Dendritic cell treated with granulocyte-macrophage colony-stimulating factor and Interleukin-4, amounts not matched to agents 40 ng/mL and 50 ng/mL, for 4 days (primary cell): Measurements from ENCODE around the gene MARS1.
A peak's percentile ranks its signal among the peaks of the same experiment; 100 is the strongest.
"Not testable (repeated sequence)": the region's sequence is repeated elsewhere in the genome, so short reads cannot be mapped to it uniquely, and the experiment has no call there.

Experiments used
- H3K27ac Mint-ChIP-seq: one replicate; pipeline ENCODE4 v1.8.0; 2022; ENCODE audit warnings: mild to moderate bottlenecking, mixed read lengths
- H3K27me3 Mint-ChIP-seq: one replicate; pipeline ENCODE4 v1.8.0; 2022; ENCODE audit warnings: mild to moderate bottlenecking, mixed read lengths
- H3K36me3 Mint-ChIP-seq: one replicate; pipeline ENCODE4 v1.8.0; 2022; ENCODE audit warnings: low read depth, mixed read lengths
- H3K4me1 Mint-ChIP-seq: one replicate; pipeline ENCODE4 v1.8.0; 2022; ENCODE audit warnings: low read depth, mixed read lengths
- H3K4me3 Mint-ChIP-seq: one replicate; pipeline ENCODE4 v1.8.0; 2022; ENCODE audit warnings: mild to moderate bottlenecking, moderate library complexity, mixed read lengths
- H3K9me3 Mint-ChIP-seq: one replicate; pipeline ENCODE4 v1.8.0; 2022; ENCODE audit warnings: mixed read lengths
- intact Hi-C: fragments of 100-400 bp; cut with micrococcal nuclease; formaldehyde crosslinking; loops from one replicate; pipeline ENCODE4 v1.15.0; 2022

MARS1 gene

GRCh38 chr12:57483466-57483865 is 4.4 kb upstream of the MARS1 start:
- H3K4me1 Mint-ChIP-seq: peaks cover 49% of the 10 kb centered on the region
- H3K9me3 Mint-ChIP-seq: no peaks in the 10 kb centered on the region
- no peak overlapping the region for H3K27ac Mint-ChIP-seq
- H3K4me3 Mint-ChIP-seq: no peak overlapping the region
- peaks cover 7% of the 10 kb centered on the region for H3K36me3 Mint-ChIP-seq
- intact Hi-C loops: no loop called here
- H3K27me3 Mint-ChIP-seq: no peaks in the 10 kb centered on the region

GRCh38 chr12:57485695-57486094 is 2.2 kb upstream of the MARS1 start:
- intact Hi-C loops: no loop called here
- no peaks in the 10 kb centered on the region for H3K9me3 Mint-ChIP-seq
- no peak overlapping the region for H3K27ac Mint-ChIP-seq
- H3K36me3 Mint-ChIP-seq: peaks cover 29% of the 10 kb centered on the region
- no peak overlapping the region for H3K4me3 Mint-ChIP-seq
- no peaks in the 10 kb centered on the region for H3K27me3 Mint-ChIP-seq
- H3K4me1 Mint-ChIP-seq: peaks cover 39% of the 10 kb centered on the region

- Mint-ChIP-seq H3K4me3 (peak overlapping the region; percentile 90), H3K4me1 (peaks cover 33% of the 10 kb centered on the region), H3K9me3 (no peaks in the 10 kb centered on the region)
Measured at GRCh38 chr12:57487055-57487596, 742 bp upstream of the MARS1 start.

GRCh38 chr12:57488402-57489156 is 711 bp downstream of the MARS1 start:
- intact Hi-C loops: loop anchor here (1.0 kb wide), 1 partner anchor 32 kb away; the partner anchor contains the start of gene DDIT3
- peaks cover 27% of the 10 kb centered on the region for H3K4me1 Mint-ChIP-seq
- peak overlapping the region; percentile 91 for H3K27ac Mint-ChIP-seq
- no peaks in the 10 kb centered on the region for H3K9me3 Mint-ChIP-seq
- peaks cover 52% of the 10 kb centered on the region for H3K36me3 Mint-ChIP-seq
- no peaks in the 10 kb centered on the region for H3K27me3 Mint-ChIP-seq
- peak overlapping the region; percentile 90 for H3K4me3 Mint-ChIP-seq

More at GRCh38 chr12:57487055-57487596, 742 bp upstream of the MARS1 start:
- peaks cover 44% of the 10 kb centered on the region for H3K36me3 Mint-ChIP-seq
- peak overlapping the region; percentile 91 for H3K27ac Mint-ChIP-seq
- no peaks in the 10 kb centered on the region for H3K27me3 Mint-ChIP-seq
- intact Hi-C loops: loop anchor here (1.0 kb wide), 2 partner anchors 9 to 60 kb away; partner anchors contain the start of gene DCTN2

- H3K27ac Mint-ChIP-seq: peak overlapping the region; percentile 91
- H3K4me3 Mint-ChIP-seq: peak overlapping the region; percentile 90
- no peaks in the 10 kb centered on the region for H3K27me3 Mint-ChIP-seq
- intact Hi-C loops: no loop called here
- H3K36me3 Mint-ChIP-seq: peaks cover 56% of the 10 kb centered on the region
- H3K4me1 Mint-ChIP-seq: peaks cover 27% of the 10 kb centered on the region
- H3K9me3 Mint-ChIP-seq: no peaks in the 10 kb centered on the region
Measured at GRCh38 chr12:57489157-57489641, 1.3 kb downstream of the MARS1 start.

- H3K4me1 Mint-ChIP-seq: peaks cover 27% of the 10 kb centered on the region
- H3K4me3 Mint-ChIP-seq: no peak overlapping the region
- intact Hi-C loops: no loop called here
- H3K36me3 Mint-ChIP-seq: peaks cover 65% of the 10 kb centered on the region
- H3K9me3 Mint-ChIP-seq: no peaks in the 10 kb centered on the region
- no peaks in the 10 kb centered on the region for H3K27me3 Mint-ChIP-seq
- no peak overlapping the region for H3K27ac Mint-ChIP-seq
Measured at GRCh38 chr12:57490126-57490525, 2.3 kb downstream of the MARS1 start.

GRCh38 chr12:57491393-57492280 is 3.8 kb downstream of the MARS1 start:
- Mint-ChIP-seq H3K4me1 (peaks cover 27% of the 10 kb centered on the region), H3K36me3 (peaks cover 80% of the 10 kb centered on the region), H3K27me3 (no peaks in the 10 kb centered on the region), H3K4me3 (no peak overlapping the region), H3K9me3 (no peaks in the 10 kb centered on the region), H3K27ac (peak overlapping the region; percentile 2)
- intact Hi-C loops: no loop called here

- H3K4me3 Mint-ChIP-seq, H3K27ac Mint-ChIP-seq, intact Hi-C loops, H3K9me3 Mint-ChIP-seq, H3K27me3 Mint-ChIP-seq: not testable (repeated sequence)
- Mint-ChIP-seq H3K4me1 (peaks cover 16% of the 10 kb centered on the region), H3K36me3 (peaks cover 91% of the 10 kb centered on the region)
Measured at GRCh38 chr12:57495051-57495701, 7.3 kb downstream of the MARS1 start.

GRCh38 chr12:57496822-57497221 is 9.0 kb downstream of the MARS1 start:
- Mint-ChIP-seq H3K36me3 (peaks cover 91% of the 10 kb centered on the region), H3K27ac (no peak overlapping the region), H3K9me3 (no peaks in the 10 kb centered on the region), H3K4me1 (peaks cover 9% of the 10 kb centered on the region), H3K4me3 (no peak overlapping the region), H3K27me3 (no peaks in the 10 kb centered on the region)
- intact Hi-C loops: no loop called here

GRCh38 chr12:57497223-57498131 is 9.6 kb downstream of the MARS1 start:
- intact Hi-C loops: no loop called here
- H3K9me3 Mint-ChIP-seq: no peaks in the 10 kb centered on the region
- H3K27ac Mint-ChIP-seq: peak overlapping the region; percentile 28
- peaks cover 9% of the 10 kb centered on the region for H3K4me1 Mint-ChIP-seq
- H3K27me3 Mint-ChIP-seq: no peaks in the 10 kb centered on the region
- peaks cover 91% of the 10 kb centered on the region for H3K36me3 Mint-ChIP-seq
- H3K4me3 Mint-ChIP-seq: no peak overlapping the region

GRCh38 chr12:57498132-57498502 is 10.2 kb downstream of the MARS1 start:
- Mint-ChIP-seq H3K4me3 (no peak overlapping the region), H3K27me3 (no peaks in the 10 kb centered on the region), H3K4me1 (peaks cover 9% of the 10 kb centered on the region), H3K9me3 (no peaks in the 10 kb centered on the region), H3K27ac (no peak overlapping the region), H3K36me3 (peaks cover 93% of the 10 kb centered on the region)
- intact Hi-C loops: no loop called here

GRCh38 chr12:57498571-57498970 is 10.7 kb downstream of the MARS1 start:
- intact Hi-C loops: no loop called here
- Mint-ChIP-seq H3K9me3 (no peaks in the 10 kb centered on the region), H3K27ac (no peak overlapping the region), H3K36me3 (peaks cover 97% of the 10 kb centered on the region), H3K27me3 (no peaks in the 10 kb centered on the region), H3K4me1 (peaks cover 9% of the 10 kb centered on the region), H3K4me3 (no peak overlapping the region)

- Mint-ChIP-seq H3K36me3 (peaks cover 100% of the 10 kb centered on the region), H3K27ac (no peak overlapping the region), H3K4me1 (peaks cover 9% of the 10 kb centered on the region), H3K4me3 (no peak overlapping the region), H3K9me3 (no peaks in the 10 kb centered on the region), H3K27me3 (no peaks in the 10 kb centered on the region)
- intact Hi-C loops: no loop called here
Measured at GRCh38 chr12:57500213-57500612, 12.3 kb downstream of the MARS1 start.
